ENCODE results near the gene SIRT3.

Gene SIRT3

DNA sequence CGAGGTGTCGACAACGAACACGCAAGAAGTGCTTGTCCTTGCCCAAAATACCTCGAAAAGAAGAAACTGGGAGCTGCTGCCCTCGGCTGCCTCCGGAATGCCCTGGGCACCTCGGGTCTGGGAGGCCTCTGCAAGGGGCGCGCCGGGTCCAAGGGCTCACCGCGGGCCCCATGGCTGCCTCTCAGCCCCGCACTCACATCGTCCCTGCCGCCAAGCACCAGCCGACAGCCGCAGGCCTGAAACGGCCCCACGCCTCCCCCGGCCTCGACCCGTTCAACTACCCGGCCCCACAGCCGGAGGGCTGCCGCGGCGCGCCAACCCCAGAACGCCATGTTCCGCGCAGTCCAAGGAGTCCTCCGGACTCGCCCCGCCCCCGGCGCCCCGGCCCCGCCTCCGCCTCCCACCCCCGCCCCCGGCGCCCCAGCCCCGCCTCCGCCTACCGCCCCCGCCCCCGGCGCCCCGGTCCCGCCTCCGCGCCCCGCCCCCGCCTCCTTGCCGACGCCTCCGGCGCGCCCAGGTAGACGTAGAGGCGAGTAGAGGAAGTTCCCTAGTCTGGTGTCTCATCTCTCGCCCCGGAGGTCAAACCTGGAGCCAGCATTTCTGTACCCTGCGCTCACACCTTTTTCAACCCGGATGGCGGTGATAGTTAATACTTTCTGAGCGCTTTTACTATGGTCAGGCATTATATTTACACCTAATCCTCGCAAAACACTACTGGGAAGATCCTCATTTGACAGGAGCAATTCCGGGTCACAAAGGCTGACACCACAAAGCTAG is at the start of gene SIRT3:
TSS of gene SIRT3 (minus strand) at position 346 of the 777 bp plus-strand sequence. CDS start at position 332, 14 bp downstream.
- peak; percentile 93 for DNase-seq

DNA sequence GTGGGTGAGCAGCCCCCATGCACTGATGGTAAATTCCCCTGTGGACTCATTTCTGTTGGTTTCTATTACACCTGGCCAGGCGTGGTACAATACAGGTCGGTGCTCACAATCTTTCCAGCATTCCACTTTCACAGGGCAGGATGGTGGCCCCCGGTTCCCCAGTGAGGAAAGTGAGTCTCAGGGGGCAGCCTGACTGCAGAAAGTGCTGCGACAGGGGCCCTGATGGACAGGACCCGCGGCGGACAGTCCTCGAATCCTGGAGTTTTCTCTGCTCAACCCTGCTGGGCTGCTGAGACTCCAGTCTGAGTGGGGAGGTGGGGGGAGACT is 49.7 kb upstream of the SIRT3 start:
- no peak for DNase-seq

DNA sequence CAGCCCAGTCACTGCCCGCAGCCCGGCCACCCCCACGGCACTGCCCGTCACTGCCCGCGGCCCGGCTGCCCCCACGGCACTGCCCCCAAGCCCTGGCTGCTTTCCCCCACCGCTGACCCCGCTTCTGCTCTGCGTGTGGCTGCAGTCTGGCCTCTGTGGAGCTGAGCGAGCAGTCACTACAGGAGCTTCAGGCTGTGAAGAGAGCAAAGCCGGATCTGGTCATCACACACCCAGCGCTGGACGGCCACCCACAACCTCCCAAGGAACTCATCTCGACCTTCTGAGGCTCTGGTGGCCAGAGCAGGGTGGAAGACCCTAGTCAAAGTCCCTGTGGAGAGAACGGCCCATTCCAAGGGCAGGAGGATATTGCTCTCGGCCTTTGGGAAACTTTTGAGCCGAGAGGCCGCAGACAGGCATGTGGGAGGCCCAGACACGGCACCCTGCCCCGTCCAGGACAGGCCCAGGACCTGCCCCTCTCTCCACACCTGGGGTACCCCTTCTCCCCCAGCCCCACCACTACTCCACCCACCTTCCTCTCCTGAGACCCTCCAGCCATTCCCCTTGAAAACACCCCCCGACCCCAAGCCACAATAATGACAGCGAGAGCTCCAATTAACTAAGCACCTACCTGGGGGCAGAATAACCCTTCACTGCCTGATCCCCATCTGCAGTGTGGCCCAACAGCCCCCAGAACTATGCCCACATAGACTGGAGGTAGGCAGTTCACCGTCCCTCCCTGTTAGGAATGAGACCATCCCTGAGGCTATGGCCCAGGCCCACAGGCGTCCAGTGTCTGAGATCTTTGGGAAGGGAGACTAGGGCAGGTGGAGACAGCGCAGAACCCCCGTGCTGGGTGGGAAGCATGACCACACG is 49.1 kb upstream of the SIRT3 start:
- DNase-seq, result no peak

DNA sequence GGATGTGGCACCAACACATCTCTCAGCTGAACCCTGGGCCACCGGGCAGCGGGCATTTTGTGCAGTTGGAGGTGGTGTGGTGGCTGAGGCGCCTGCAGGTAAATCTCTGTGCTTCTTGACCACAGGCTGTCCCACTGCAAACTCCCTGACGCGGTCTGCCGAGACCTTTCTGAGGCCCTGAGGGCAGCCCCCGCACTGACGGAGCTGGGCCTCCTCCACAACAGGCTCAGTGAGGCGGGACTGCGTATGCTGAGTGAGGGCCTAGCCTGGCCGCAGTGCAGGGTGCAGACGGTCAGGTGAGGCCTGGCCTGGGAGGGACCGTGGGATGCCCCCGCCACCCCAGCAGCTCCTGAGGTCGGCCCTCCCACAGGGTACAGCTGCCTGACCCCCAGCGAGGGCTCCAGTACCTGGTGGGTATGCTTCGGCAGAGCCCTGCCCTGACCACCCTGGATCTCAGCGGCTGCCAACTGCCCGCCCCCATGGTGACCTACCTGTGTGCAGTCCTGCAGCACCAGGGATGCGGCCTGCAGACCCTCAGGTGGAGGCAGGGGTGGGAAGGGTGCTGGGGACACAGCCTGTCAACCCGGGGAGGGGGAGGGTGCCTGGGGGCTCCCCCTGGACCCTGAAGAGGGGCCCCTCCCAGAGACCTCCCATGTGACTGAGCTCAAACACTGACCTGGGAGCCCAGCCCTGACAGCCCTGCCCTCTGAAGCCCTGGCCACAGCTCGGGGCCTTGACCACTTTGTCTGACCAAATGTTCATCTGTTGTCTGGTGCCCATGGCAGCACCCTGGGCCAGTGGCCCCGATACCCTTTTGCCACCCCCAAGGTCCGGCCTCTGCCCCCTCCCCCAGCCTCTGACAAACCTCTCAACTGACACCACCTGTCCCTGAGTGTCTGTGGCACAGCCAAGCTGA is 48.2 kb upstream of the SIRT3 start:
- no peak for DNase-seq

DNA sequence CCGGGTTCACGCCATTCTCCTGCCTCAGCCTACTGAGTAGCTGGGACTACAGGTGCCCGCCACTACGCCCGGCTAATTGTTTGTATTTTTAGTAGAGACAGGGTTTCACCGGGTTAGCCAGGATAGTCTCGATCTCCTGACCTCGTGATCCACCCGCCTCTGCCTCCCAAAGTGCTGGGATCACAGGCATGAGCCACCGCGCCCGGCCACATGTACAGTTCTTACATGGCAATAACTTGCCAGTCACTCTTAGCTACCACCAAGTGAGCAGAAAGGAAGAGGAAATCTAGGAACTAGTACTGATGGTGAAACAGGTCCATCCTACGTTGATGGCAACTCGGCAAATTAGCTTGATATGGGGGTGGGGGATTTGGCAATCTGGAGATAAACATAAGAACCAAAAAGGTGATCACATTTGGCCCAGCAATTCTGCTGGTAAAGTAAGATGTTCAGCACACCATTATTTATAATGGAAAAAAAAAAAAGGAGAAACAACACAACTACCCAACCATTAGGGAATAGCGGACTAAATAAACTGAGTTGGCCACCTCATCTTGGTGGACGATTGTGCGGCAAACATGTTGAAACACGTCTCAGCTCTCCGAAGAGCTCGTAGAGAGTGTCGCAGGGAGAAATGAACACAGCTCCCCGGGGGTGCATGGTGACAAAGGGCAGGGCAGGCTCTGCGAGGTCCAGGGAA is 47.4 kb upstream of the SIRT3 start:
- DNase-seq, result no peak

DNA sequence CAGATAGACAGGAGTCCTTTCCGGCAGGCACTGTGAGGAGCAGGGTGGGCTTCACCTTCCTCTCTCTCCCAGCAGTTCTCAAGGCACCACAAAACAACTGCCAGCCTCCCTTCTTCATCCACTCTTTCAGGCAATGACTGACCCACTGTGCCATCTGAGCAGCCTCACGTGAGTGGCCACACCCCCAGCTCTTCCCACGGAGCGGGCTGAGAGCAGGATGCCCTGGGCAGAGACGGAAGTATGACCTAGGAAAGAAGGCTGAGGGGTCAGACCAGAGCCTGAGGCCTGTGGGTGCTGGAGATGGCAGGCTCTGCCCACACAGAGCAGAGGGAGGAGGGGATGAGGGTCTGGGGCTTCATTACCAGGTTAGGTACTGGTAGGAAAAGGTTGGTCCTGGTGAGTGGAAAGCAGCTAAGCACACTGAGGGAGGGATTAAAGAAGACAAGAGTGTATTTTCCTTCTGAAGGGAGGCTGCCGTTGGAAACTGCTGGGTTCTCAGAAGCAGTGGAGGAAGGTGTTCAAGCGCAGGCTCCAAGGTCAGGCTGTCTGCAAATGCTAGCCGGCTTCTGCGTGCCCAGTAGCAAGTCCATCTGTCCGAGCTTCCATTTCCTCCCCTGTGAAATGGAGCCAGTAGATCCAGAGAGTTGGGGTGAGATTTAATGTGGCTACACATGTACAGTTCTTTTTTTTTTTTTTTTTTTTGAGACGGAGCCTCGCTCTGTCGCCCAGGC is 46.7 kb upstream of the SIRT3 start:
- DNase-seq, result no peak

DNA sequence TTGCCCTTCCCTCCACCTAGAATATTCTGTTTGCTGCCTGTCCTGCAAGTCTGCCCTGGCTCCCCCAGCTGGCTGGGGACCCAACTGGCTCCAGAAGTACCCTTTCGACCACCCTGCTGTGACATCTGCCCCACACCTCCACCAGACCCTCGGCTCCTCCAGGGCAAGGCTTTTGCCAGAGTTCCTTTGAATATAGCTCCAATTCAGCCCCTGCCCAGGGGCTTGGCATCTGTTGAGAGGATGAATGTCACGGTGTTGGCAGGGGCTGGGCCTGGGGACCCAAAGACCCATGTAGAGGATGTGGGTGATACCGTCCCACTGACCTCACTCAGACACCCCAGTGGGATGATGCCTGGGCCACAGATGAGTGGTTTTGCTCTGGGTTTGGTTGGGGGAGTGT is 46.0 kb upstream of the SIRT3 start:
- DNase-seq, result no peak

DNA sequence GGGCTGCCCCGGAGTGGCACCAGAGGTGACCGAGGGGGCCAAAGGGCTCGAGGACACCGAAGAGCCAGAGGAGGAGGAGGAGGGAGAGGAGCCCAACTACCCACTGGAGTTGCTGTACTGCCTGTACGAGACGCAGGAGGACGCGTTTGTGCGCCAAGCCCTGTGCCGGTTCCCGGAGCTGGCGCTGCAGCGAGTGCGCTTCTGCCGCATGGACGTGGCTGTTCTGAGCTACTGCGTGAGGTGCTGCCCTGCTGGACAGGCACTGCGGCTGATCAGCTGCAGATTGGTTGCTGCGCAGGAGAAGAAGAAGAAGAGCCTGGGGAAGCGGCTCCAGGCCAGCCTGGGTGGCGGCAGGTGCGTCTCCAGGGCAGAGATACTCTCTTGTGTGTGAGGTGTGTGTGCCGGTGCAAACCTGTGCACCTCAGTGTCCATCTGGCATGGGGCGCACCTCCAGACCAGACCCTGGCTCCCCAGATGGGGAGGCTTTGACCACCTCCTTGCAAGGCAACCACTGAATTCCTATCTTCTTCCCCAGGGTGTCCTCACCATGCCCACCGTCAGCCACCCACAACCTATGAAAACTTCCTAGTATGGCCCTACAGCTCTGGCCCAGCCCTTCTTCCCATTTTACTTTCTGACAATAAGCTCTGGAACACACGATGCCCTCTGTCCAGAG is 45.5 kb upstream of the SIRT3 start:
- no peak for DNase-seq

DNA sequence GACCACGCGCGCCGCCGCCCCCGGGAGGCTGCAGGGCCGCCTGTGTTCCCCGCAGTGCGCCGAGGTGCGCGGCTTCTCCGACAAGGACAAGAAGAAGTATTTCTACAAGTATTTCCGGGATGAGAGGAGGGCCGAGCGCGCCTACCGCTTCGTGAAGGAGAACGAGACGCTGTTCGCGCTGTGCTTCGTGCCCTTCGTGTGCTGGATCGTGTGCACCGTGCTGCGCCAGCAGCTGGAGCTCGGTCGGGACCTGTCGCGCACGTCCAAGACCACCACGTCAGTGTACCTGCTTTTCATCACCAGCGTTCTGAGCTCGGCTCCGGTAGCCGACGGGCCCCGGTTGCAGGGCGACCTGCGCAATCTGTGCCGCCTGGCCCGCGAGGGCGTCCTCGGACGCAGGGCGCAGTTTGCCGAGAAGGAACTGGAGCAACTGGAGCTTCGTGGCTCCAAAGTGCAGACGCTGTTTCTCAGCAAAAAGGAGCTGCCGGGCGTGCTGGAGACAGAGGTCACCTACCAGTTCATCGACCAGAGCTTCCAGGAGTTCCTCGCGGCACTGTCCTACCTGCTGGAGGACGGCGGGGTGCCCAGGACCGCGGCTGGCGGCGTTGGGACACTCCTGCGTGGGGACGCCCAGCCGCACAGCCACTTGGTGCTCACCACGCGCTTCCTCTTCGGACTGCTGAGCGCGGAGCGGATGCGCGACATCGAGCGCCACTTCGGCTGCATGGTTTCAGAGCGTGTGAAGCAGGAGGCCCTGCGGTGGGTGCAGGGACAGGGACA is 44.8 kb upstream of the SIRT3 start:
- peak; percentile 19 for DNase-seq

DNA sequence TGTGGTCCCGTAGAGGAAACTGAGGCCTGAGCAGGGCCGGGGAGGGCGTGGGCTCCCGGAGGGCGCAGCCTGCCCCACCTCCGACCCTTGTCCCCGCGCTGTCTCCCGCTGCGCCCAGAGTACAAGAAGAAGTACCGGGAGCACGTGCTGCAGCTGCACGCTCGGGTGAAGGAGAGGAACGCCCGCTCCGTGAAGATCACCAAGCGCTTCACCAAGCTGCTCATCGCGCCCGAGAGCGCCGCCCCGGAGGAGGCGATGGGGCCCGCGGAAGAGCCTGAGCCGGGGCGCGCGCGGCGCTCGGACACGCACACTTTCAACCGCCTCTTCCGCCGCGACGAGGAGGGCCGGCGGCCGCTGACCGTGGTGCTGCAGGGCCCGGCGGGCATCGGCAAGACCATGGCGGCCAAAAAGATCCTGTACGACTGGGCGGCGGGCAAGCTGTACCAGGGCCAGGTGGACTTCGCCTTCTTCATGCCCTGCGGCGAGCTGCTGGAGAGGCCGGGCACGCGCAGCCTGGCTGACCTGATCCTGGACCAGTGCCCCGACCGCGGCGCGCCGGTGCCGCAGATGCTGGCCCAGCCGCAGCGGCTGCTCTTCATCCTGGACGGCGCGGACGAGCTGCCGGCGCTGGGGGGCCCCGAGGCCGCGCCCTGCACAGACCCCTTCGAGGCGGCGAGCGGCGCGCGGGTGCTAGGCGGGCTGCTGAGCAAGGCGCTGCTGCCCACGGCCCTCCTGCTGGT is 44.0 kb upstream of the SIRT3 start:
- DNase-seq, result peak; percentile 20

DNA sequence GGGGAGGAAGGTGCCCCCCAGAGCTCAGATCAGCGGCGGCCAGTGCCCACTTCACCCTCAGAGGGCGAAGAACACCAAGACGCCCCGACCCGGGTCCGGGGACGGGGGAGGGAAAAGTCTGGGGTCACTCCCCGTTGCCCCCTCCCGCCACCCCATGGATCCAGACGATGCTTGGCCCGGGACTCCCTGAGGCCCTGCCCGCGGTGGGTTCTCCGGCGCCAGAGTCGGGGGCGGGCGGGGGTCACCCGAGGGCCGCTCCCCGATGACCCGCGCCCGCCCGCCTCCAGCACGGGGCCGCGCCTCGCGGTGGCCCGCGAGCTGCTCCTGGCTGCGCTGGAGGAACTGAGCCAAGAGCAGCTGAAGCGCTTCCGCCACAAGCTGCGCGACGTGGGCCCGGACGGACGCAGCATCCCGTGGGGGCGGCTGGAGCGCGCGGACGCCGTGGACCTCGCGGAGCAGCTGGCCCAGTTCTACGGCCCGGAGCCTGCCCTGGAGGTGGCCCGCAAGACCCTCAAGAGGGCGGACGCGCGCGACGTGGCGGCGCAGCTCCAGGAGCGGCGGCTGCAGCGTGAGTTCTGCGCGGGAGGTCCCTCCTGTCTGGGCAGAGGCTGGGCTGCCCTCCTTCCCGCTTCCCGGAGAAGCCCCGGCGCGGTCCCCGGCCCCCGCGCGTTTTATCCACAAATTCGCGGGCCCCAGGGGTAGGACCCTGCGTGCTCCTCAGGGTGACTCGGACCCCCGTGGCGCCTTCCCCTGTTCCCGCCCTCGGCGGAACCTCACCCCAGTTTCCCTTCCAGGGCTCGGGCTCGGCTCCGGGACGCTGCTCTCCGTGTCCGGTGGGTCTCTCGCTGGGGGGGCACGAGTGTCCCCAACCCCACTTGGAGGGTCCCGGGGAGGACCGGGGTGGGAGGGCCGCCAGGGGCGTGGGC is 43.2 kb upstream of the SIRT3 start:
- DNase-seq, result peak; percentile 23

DNA sequence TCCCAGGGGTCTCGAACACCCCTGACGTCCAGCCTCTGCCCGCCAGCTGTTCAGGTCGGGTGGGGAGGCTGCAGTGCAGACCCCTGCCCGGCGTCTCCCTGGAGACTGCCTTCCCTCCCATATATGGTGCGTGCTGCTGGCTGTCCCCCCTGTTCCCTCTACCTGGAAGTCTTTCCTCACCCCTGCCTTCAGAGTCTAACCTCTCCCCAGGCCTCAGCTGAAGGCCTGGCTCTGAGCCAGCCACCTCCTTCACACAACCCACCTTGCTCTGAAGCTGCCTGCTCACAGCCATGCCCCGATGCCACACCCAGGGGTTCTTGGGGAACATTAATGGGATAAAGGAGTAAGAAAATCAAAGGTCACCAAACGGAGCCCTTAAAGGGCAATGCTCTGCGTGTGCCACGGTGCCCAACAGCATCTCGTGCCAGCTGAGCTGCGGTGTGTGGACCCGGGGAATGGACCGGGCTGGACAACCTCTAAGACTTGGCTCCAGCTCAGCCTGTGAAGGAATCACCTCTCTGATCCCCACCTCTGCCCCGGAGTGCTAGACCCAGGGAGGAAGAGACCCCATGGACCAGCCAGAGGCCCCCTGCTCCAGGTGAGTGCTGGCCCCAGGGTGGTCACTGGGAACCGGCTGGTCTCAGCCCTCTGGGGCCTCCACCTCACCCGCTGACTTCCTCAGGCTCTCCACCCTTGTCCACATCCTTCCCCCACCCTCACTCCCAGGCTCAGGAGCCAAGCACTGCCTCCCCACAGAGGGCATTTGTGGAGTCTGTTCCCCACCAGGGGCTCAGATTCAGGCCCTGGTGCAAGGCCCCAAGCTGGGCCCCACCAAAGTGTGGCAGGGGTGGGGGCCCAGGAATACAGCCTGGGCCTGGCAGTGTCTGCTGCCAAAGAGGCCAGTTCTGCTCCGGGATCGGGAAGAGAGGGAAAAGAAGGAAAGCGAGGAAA is 42.1 kb upstream of the SIRT3 start, which contains the start of gene NLRP6:
TSS of gene NLRP6 (plus strand) at position 407 of the 951 bp plus-strand sequence. CDS start at position 570, 163 bp downstream.
- DNase-seq, result peak; percentile 19

DNA sequence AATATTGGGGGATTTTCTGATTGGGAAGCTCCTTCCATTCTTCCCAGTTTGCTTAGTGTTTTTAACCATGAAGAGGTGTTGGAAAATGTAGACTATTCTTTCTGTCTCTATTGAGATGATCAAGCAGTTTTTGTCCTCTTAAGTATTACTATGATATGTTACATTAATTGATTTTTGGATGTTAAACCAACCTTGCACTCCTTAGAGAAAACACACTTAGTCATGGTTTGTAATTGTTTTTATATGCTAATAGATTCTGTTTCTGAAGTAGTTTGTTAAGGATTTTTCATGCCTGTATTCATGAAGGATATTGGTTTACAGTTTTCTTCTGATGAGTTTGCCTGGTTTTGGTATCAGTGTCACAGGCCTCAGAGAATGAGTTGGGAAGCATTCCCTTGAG is 40.1 kb upstream of the SIRT3 start:
- DNase-seq, result no peak

DNA sequence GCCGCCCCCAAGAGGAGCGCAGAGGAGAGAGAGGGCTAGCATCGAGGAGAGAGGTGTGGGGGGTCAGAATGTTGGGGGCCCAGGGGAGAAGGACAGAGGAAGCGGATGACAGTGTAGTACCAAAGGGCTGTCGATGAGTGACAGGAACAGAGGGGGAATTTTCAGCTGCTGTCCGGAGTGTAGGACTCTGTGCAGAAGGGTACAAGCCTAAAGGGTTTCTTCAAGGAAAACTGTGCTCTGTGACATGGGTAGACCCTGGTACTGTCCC is 36.7 kb upstream of the SIRT3 start:
- no peak for DNase-seq

DNA sequence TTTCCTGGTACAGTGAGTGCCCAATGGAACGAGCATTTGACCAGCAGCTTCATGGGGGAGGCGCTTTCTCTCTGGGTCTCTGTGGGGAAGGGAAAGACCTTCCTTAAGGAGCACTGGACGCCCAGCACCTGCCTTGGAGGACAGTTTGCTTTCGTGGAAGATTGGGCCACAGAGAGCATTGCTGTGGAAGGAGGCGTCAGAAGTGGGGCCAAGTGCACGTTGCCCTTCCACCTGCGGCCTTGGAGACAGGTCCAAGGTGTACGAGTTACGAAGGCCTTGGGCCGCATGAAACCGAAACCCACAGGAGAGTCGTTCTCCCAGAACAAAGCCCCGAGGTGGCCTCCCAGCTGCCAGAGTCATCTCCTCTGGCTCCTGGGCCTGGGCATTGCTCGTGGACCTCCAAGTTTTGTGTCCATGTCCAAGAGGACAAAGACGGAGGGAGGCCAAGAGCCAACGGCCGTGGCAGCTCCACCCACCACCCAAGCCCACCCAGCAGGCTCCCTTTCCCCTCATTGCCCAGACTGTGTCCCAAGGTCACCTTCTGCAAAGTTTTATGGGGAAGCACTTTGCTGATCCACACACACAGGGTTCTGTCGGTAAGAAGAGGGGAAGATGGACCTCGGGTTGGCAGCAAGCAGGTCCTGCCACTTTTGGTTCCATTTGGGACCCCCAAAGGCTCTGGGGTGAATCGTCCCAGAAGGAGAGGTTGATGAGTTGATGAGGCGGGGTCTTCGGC is 36.2 kb upstream of the SIRT3 start:
- DNase-seq, result no peak

DNA sequence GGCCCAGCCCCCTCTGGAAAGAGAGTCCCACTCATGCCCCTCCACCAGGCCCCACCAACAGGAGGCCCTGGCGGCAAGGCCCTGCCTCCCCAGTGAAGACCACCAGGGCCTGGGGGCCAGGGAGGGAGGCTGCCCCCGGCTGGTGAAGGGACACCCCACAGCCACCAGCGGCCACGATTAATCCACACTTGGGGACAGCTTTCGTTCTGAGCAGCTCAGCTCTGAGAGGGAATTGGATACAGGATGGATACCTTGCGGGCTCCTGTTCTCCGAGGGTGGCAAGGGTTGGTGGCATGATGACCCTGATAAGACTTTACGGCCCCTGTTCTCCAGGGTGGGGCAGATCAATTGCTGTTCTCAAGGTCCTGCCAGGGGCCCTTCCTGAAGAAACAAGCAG is 35.2 kb upstream of the SIRT3 start:
- no peak for DNase-seq

Data from femur (tissue), 1 donor.